PC-9 (cell line): ENCODE measurements around the gene STIL. TPM values are rescaled to one million over a fixed set of nuclear protein-coding genes. Genes with fewer than 3 reads are reported as not detected.

Experiments used
- BruUV-seq: library from RNA; stranded (reverse); fragments of 400-500 nt; replicated peaks from 2 replicates; lab custom pipeline; 2021; lab: Mats Ljungman, UMichigan
- CTCF ChIA-PET: fragments of 300-600 bp; sonication (Branson Sonifier 250); formaldehyde crosslinking; loops from one replicate; lab custom pipeline; 2022; ENCODE audit warnings: antibody characterized with exemption; lab: Charles Lee
- POLR2A ChIA-PET: fragments of 300-600 bp; sonication (Branson Sonifier 250); formaldehyde crosslinking; loops from one replicate; lab custom pipeline; 2022; ENCODE audit warnings: antibody characterized with exemption; ENCODE audit not compliant: unreplicated experiment; lab: Charles Lee
- DNase-seq, 2 experiments: peaks; one replicate each; pipeline versions ENCODE4 v3.0.0 to v3.0.0-alpha.2; 2015 to 2022; ENCODE audit warnings: mixed read lengths in 1 of 2
- H2AFZ ChIP-seq: fragments of 200-600 bp; sonication (generic); 2 replicates; pipeline ENCODE4 v1.8.1; 2017; ENCODE audit warnings: antibody characterized with exemption
- H3F3A ChIP-seq: fragments of 200-600 bp; sonication (generic); 2 replicates; pipeline ENCODE4 v1.8.1; 2017; ENCODE audit warnings: antibody characterized with exemption, mild to moderate bottlenecking, low read depth; ENCODE audit not compliant: insufficient read depth
- H3K27ac ChIP-seq: fragments of 200-600 bp; sonication (generic); 2 replicates; pipeline ENCODE4 v1.6.1; 2016; ENCODE audit warnings: mixed run types
- H3K27me3 ChIP-seq: fragments of 200-600 bp; sonication (generic); 2 replicates; pipeline ENCODE4 v1.6.1; 2016; ENCODE audit warnings: low read depth, mixed run types; ENCODE audit not compliant: insufficient read depth
- H3K36me3 ChIP-seq: fragments of 200-600 bp; sonication (generic); 2 replicates; pipeline ENCODE4 v1.6.1; 2016; ENCODE audit warnings: low read depth, mixed run types
- H3K4me1 ChIP-seq: fragments of 200-600 bp; sonication (generic); replicated peaks from 2 replicates; pipeline ENCODE4 v1.6.1; 2016; ENCODE audit warnings: mixed run types; ENCODE audit not compliant: insufficient read depth
- H3K4me2 ChIP-seq: fragments of 200-600 bp; sonication (generic); 2 replicates; pipeline ENCODE4 v1.6.1; 2017; ENCODE audit warnings: mixed run types
- H3K4me3 ChIP-seq: fragments of 200-600 bp; sonication (generic); 2 replicates; pipeline ENCODE4 v1.6.1; 2016; ENCODE audit warnings: mixed run types
- H3K79me2 ChIP-seq: fragments of 200-600 bp; sonication (generic); 2 replicates; pipeline ENCODE4 v1.6.1; 2017; ENCODE audit warnings: low read depth, mixed run types
- H3K9me2 ChIP-seq: fragments of 200-600 bp; sonication (generic); 2 replicates; pipeline ENCODE4 v1.8.1; 2017; ENCODE audit warnings: mild to moderate bottlenecking; ENCODE audit not compliant: insufficient read depth
- H3K9me3 ChIP-seq: fragments of 200-600 bp; sonication (generic); 2 replicates; pipeline ENCODE4 v1.8.1; 2016; ENCODE audit warnings: low read depth; ENCODE audit not compliant: insufficient read depth
- H4K20me1 ChIP-seq: fragments of 200-600 bp; sonication (generic); 2 replicates; pipeline ENCODE4 v1.8.1; 2017; ENCODE audit not compliant: insufficient read depth
- CTCF ChIP-seq: fragments of 200-600 bp; sonication (generic); conservative IDR thresholded peaks from 2 replicates; pipeline ENCODE4 v1.6.1; 2017; ENCODE audit warnings: mixed run types, antibody characterized with exemption, mild to moderate bottlenecking, moderate library complexity
- EZH2 ChIP-seq: fragments of 200-600 bp; sonication (generic); IDR thresholded peaks from 2 replicates; pipeline ENCODE4 v1.8.0; 2017; ENCODE audit warnings: antibody characterized with exemption, low read depth
- intact Hi-C: fragments of 100-400 bp; cut with micrococcal nuclease; formaldehyde crosslinking; loops from one replicate; pipeline ENCODE4 v1.10.0; 2022; ENCODE audit not compliant: unreplicated experiment
- total RNA-seq: library from RNA; stranded (reverse); gene quantifications from 2 replicates; pipeline ENCODE4 v1.2.3, GENCODE V29; 2021

Gene STIL
- total RNA-seq, 1 experiment from 2014 or later = 37.0 TPM

GRCh38 chr1:47223174-47223920 is 90.6 kb downstream of the STIL start:
- H3K79me2 ChIP-seq = no peaks in the 10 kb centered on the region
- no peak overlapping the region for H3K27ac ChIP-seq
- H2AFZ ChIP-seq = no peak overlapping the region
- no peaks in the 10 kb centered on the region for H3K4me1 ChIP-seq
- no peaks in the 10 kb centered on the region for H3K9me3 ChIP-seq
- BruUV-seq = no TSS peak
- ChIA-PET POLR2A (no interaction called here), CTCF (no interaction called here)
- no peaks in the 10 kb centered on the region for H3F3A ChIP-seq
- H4K20me1 ChIP-seq = no peaks in the 10 kb centered on the region
- no peak for TF ChIP-seq CTCF
- no peak overlapping the region for H3K4me3 ChIP-seq
- H3K36me3 ChIP-seq = no peaks in the 10 kb centered on the region
- DNase-seq = no peak
- peaks cover 43% of the 10 kb centered on the region for H3K27me3 ChIP-seq
- intact Hi-C loops = no loop called here
- H3K4me2 ChIP-seq = no peak overlapping the region
- no peaks in the 10 kb centered on the region for H3K9me2 ChIP-seq

GRCh38 chr1:47222476-47222875 is 91.5 kb downstream of the STIL start:
- no peaks in the 10 kb centered on the region for H3K9me2 ChIP-seq
- peaks cover 38% of the 10 kb centered on the region for H3K27me3 ChIP-seq
- intact Hi-C loops = no loop called here
- H3K4me1 ChIP-seq = no peaks in the 10 kb centered on the region
- TF ChIP-seq EZH2 = no peak
- TF ChIP-seq CTCF = no peak
- ChIA-PET POLR2A (no interaction called here), CTCF (no interaction called here)
- H3K27ac ChIP-seq = no peak overlapping the region
- no peaks in the 10 kb centered on the region for H4K20me1 ChIP-seq
- H3K4me3 ChIP-seq = no peak overlapping the region
- no peak for DNase-seq
- no peaks in the 10 kb centered on the region for H3K9me3 ChIP-seq
- H3F3A ChIP-seq = no peaks in the 10 kb centered on the region
- H2AFZ ChIP-seq = no peak overlapping the region
- BruUV-seq = no TSS peak
- no peak overlapping the region for H3K4me2 ChIP-seq
- no peaks in the 10 kb centered on the region for H3K36me3 ChIP-seq
- H3K79me2 ChIP-seq = no peaks in the 10 kb centered on the region

- Histone ChIP-seq H3K9me2 (no peaks in the 10 kb centered on the region), H3K4me3 (no peak overlapping the region), H3K4me1 (no peaks in the 10 kb centered on the region), H3K27ac (no peak overlapping the region), H4K20me1 (no peaks in the 10 kb centered on the region), H3K9me3 (no peaks in the 10 kb centered on the region), H3K27me3 (peaks cover 24% of the 10 kb centered on the region), H3K79me2 (no peaks in the 10 kb centered on the region), H3K4me2 (no peak overlapping the region), H3K36me3 (no peaks in the 10 kb centered on the region), H2AFZ (no peak overlapping the region), H3F3A (no peaks in the 10 kb centered on the region)
- no peak for DNase-seq
- no TSS peak for BruUV-seq
- POLR2A ChIA-PET = no interaction called here
- intact Hi-C loops = no loop called here
- CTCF ChIA-PET = no interaction called here
- TF ChIP-seq CTCF = no peak
- no peak for TF ChIP-seq EZH2
These were observed 94.2 kb downstream of the STIL start for GRCh38 chr1:47219590-47220220.
